GM18870 (cell line): ENCODE measurements around the gene SPHK2.

Source experiments
- ATAC-seq: cut with Tn5 transposase; IDR thresholded peaks from one replicate; pipeline ENCODE4 v1.9.1; 2021; ENCODE audit warnings: moderate library complexity; ENCODE audit not compliant: unreplicated experiment

Gene SPHK2

GRCh38 chr19:48635966-48636858, 16.9 kb downstream of the SPHK2 start:
- ATAC-seq = no peak

GRCh38 chr19:48636859-48637448, 17.6 kb downstream of the SPHK2 start, which contains the start of gene DBP:
Gene DBP (minus strand): TSS chr19:48637379. CDS start chr19:48636994, 385 bp downstream.
- no peak for ATAC-seq

- ATAC-seq = peak; percentile 71
These were observed 18.2 kb downstream of the SPHK2 start for GRCh38 chr19:48637449-48637947.

- peak; percentile 11 for ATAC-seq
These were observed 18.9 kb downstream of the SPHK2 start for GRCh38 chr19:48637948-48638830.

GRCh38 chr19:48638831-48639381, 19.6 kb downstream of the SPHK2 start:
- no peak for ATAC-seq

- no peak for ATAC-seq
These were observed 20.4 kb downstream of the SPHK2 start for GRCh38 chr19:48639483-48640375.

- ATAC-seq = no peak
These were observed 22.5 kb downstream of the SPHK2 start for GRCh38 chr19:48641850-48642249.

- ATAC-seq = no peak
These were observed 23.6 kb downstream of the SPHK2 start for GRCh38 chr19:48642862-48643261.

- no peak for ATAC-seq
These were observed 25.0 kb downstream of the SPHK2 start for GRCh38 chr19:48644355-48644754.

- ATAC-seq = no peak
These were observed 25.7 kb downstream of the SPHK2 start for GRCh38 chr19:48644839-48645619.

- ATAC-seq = no peak
These were observed 26.3 kb downstream of the SPHK2 start for GRCh38 chr19:48645620-48646000.

GRCh38 chr19:48646001-48646721, 26.9 kb downstream of the SPHK2 start, which contains the start of gene CA11:
Gene CA11 (minus strand): TSS chr19:48646187. CDS start chr19:48645632, 555 bp downstream.
- no peak for ATAC-seq

GRCh38 chr19:48646722-48647216, 27.5 kb downstream of the SPHK2 start:
- ATAC-seq = no peak

- ATAC-seq = no peak
These were observed 28.8 kb downstream of the SPHK2 start for GRCh38 chr19:48648134-48648533.

- ATAC-seq = no peak
These were observed 31.8 kb downstream of the SPHK2 start for GRCh38 chr19:48650974-48651682.

GRCh38 chr19:48651683-48652048, 32.4 kb downstream of the SPHK2 start:
- ATAC-seq = no peak

GRCh38 chr19:48654299-48655059, 35.2 kb downstream of the SPHK2 start:
- no peak for ATAC-seq
